Progenitor cell of endocrine pancreas (in vitro differentiated cells): ENCODE results near the gene FASLG. TPM values are rescaled to one million over a fixed set of nuclear protein-coding genes. Genes with fewer than 3 reads are reported as not detected.
"Not testable (repeated sequence)": the region's sequence is repeated elsewhere in the genome, so short reads cannot be mapped to it uniquely, and the experiment has no call there.

ENCODE experiments used
- DNase-seq: peaks from one replicate; pipeline ENCODE4 v3.0.0; 2021; ENCODE audit warnings: low spot score; ENCODE audit not compliant: unreplicated experiment
- H3K27ac Mint-ChIP-seq: 2 replicates; pipeline ENCODE4 v1.8.0; 2021; ENCODE audit warnings: mild to moderate bottlenecking, moderate library complexity, mixed read lengths
- H3K27me3 Mint-ChIP-seq: 2 replicates; pipeline ENCODE4 v1.8.0; 2021; ENCODE audit warnings: mixed read lengths
- H3K36me3 Mint-ChIP-seq: 2 replicates; pipeline ENCODE4 v1.8.0; 2022; ENCODE audit warnings: mixed read lengths; ENCODE audit not compliant: insufficient read depth
- H3K4me1 Mint-ChIP-seq: 2 replicates; pipeline ENCODE4 v1.8.0; 2021; ENCODE audit warnings: low read depth, mixed read lengths
- H3K4me3 Mint-ChIP-seq: 2 replicates; pipeline ENCODE4 v1.8.0; 2021; ENCODE audit warnings: low read depth, mild to moderate bottlenecking, moderate library complexity, mixed read lengths
- H3K9me3 Mint-ChIP-seq: 2 replicates; pipeline ENCODE4 v1.8.0; 2021; ENCODE audit warnings: low read depth, mixed read lengths
- total RNA-seq: library from RNA; stranded (reverse); gene quantifications from 2 replicates; pipeline ENCODE4 v1.2.1, GENCODE V29; 2021
- TF ChIP-seq, protein P1 (sequence below): fragments of 200-600 bp; sonication (generic); IDR thresholded peaks from one replicate; pipeline ENCODE4 v1.5.0; 2021; ENCODE audit warnings: antibody characterized with exemption, mild to moderate bottlenecking; ENCODE audit not compliant: unreplicated experiment

FASLG gene
- total RNA-seq, 1 donor from 2014 or later: not detected

DNA sequence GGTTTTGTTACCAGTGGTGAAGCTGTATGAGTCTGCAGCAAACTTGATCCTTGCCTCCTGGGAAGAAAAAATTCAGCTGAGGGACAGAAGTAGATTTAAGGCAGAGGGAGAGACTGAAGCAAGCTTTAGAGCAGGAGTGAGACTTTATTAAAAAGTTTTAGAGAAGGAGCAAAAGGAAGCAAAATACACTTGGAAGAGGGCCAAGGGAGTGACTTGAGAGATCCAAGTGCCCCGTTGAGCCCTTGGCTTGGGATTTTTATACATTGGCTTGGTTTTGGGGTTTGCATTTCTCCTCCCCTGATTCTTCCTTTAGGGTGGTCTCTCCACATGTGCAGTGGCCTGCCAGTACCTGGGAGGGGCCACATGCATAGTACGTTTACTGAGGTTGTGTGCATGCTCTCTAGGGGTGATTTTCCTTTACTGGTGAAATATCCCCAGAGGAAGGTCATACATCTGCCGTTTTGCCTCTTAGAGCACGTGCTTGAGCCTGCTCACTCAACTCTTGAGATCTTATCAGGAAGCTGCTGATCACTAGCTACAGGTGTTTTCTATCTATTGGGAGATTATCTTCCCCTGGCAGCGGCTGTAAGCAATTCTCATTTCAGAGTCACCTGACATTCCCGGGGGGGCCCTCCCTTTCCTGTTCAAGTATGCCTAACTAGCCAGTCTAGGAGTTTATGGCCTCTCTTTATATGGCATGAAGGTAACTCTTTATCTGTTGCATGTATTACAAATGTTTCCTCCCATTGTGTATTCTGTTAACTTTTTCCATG, 20.3 kb downstream of the FASLG start:
- Mint-ChIP-seq H3K27ac (no peak overlapping the region), H3K4me3 (no peak overlapping the region), H3K36me3 (no peaks in the 10 kb centered on the region), H3K9me3 (peaks cover 4% of the 10 kb centered on the region), H3K27me3 (no peaks in the 10 kb centered on the region), H3K4me1 (peaks cover 12% of the 10 kb centered on the region)
- DNase-seq: no peak
- TF ChIP-seq, protein P1, sequence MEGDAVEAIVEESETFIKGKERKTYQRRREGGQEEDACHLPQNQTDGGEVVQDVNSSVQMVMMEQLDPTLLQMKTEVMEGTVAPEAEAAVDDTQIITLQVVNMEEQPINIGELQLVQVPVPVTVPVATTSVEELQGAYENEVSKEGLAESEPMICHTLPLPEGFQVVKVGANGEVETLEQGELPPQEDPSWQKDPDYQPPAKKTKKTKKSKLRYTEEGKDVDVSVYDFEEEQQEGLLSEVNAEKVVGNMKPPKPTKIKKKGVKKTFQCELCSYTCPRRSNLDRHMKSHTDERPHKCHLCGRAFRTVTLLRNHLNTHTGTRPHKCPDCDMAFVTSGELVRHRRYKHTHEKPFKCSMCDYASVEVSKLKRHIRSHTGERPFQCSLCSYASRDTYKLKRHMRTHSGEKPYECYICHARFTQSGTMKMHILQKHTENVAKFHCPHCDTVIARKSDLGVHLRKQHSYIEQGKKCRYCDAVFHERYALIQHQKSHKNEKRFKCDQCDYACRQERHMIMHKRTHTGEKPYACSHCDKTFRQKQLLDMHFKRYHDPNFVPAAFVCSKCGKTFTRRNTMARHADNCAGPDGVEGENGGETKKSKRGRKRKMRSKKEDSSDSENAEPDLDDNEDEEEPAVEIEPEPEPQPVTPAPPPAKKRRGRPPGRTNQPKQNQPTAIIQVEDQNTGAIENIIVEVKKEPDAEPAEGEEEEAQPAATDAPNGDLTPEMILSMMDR: no peak

DNA sequence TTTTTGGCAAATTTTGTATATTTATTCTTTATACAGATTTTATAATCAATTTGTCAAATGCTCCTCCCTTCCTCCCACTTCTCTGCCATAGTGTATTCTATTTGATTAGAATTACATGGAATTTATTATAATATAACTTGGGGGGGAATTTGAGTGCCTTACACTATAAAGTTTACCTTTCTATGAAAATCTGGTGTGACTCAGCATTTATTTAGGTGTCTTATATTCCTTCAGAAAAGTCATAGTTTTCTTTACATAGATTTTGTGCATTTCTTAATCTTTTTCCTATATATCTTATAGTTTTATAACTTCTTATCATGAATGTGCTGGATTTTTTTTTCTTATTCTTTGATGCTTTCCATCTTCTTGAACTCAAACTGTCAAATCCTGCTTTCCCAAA, 21.3 kb downstream of the FASLG start:
- Mint-ChIP-seq H3K36me3 (no peaks in the 10 kb centered on the region), H3K9me3 (peaks cover 8% of the 10 kb centered on the region), H3K27me3 (no peaks in the 10 kb centered on the region), H3K27ac (no peak overlapping the region), H3K4me3 (no peak overlapping the region), H3K4me1 (peaks cover 12% of the 10 kb centered on the region)
- TF ChIP-seq, protein P1: no peak
- DNase-seq: no peak

DNA sequence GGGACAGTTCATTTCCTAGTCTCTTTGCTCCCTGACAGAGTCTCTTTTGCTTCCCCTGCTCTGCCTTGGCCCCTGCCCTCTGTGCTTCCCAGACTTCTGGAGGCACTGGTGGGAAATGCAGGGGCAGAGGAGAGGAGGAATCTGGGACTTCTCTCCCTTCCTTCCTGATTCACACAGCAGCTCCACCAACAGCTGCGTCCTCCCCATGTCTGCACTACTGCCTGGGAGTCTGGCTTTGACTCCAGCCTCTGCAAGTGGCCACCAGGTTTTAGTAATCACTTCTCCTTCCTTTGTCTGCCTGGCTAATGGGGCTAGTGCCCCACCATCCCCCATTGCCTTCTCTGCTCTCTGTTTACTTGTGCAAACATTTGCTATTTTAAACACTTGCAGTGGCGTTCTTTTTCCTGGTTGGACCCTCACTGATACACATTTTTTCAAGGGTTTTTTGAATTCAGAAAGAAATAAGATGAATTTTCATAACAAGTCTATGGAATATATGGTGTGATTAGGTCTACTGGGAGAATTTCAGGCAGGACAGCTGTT, 21.9 kb downstream of the FASLG start:
- no peak for DNase-seq
- Mint-ChIP-seq H3K27ac (peak overlapping the region; percentile 30), H3K4me1 (peaks cover 12% of the 10 kb centered on the region), H3K27me3 (no peaks in the 10 kb centered on the region), H3K9me3 (peaks cover 8% of the 10 kb centered on the region), H3K36me3 (no peaks in the 10 kb centered on the region), H3K4me3 (no peak overlapping the region)
- TF ChIP-seq, protein P1: no peak

DNA sequence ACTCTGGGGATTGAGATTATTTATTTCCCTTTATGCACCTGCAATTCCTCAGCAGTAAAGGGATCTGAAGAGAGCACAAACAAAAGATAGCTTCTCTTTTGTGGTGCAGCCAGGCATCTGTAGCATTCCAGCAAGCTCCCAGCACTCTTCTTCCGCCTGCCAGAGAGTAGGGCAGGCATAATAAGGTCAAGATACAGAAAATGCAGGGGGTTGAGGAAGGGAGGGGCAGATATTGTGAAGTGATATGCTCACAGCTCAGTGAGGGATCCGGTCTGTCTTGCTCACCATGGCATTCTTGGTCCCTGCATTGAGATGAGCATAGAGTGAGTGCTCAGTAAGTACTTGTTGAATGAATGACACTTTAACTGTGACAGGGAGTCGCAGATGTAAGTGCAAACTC, 23.9 kb downstream of the FASLG start:
- H3K36me3 Mint-ChIP-seq: no peaks in the 10 kb centered on the region
- TF ChIP-seq, protein P1: no peak
- H3K27me3 Mint-ChIP-seq: no peaks in the 10 kb centered on the region
- H3K9me3 Mint-ChIP-seq: peaks cover 8% of the 10 kb centered on the region
- DNase-seq: no peak
- no peak overlapping the region for H3K4me3 Mint-ChIP-seq
- no peak overlapping the region for H3K27ac Mint-ChIP-seq
- H3K4me1 Mint-ChIP-seq: peaks cover 12% of the 10 kb centered on the region

DNA sequence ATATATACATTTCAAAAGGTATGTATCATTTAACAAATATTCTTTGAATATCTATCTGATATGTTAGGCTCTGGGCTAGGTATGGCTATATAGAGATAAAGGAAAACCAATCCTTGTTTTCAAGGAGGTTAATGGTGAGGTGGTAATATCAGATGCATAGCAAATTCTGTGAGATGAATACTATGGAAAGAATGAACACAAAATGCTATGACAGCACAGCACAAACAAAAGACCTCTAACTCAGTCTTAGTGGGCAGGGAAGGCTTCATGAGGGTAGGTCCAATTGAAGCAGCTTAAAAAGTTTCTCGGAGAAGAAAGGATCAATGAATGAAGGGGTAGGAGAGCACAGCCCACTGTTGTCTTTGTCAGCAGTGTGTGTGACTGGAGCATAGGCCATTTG, 27.2 kb downstream of the FASLG start:
- no peak overlapping the region for H3K27ac Mint-ChIP-seq
- no peaks in the 10 kb centered on the region for H3K27me3 Mint-ChIP-seq
- TF ChIP-seq, protein P1: no peak
- no peak overlapping the region for H3K4me3 Mint-ChIP-seq
- DNase-seq: no peak
- peaks cover 1% of the 10 kb centered on the region for H3K4me1 Mint-ChIP-seq
- H3K9me3 Mint-ChIP-seq: peaks cover 4% of the 10 kb centered on the region
- H3K36me3 Mint-ChIP-seq: no peaks in the 10 kb centered on the region

DNA sequence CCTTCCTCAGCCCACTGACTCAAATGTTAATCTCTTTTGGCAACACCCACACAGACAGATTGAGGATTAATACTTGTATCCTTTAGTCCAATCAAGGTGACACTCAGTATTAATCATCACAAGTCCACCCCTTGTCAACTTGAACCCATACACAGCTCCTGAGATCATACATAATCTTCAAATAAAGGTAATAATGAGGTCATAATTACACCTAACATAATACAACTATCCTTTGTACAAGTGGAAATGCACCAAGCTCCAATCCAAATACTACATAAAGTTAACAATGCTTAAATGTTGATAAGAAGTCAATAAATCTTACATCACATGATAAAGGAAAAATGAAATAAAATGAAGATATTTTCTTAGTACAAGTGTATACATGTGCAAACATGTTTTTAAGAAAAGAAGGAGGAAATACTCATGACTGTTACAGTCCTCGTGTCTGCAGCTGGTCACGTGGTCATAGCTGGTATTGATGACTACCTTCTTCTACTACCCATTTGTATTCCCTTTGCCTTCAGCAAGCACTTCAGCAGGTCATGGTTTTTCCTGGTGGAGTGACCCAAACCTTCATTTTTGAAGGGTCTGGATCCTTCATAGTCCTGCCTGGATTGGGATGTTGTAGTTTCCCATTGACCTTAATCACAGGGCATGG, 29.7 kb downstream of the FASLG start:
- not testable (repeated sequence) for DNase-seq, H3K4me3 Mint-ChIP-seq, H3K4me1 Mint-ChIP-seq, H3K36me3 Mint-ChIP-seq, H3K9me3 Mint-ChIP-seq, H3K27me3 Mint-ChIP-seq, H3K27ac Mint-ChIP-seq

DNA sequence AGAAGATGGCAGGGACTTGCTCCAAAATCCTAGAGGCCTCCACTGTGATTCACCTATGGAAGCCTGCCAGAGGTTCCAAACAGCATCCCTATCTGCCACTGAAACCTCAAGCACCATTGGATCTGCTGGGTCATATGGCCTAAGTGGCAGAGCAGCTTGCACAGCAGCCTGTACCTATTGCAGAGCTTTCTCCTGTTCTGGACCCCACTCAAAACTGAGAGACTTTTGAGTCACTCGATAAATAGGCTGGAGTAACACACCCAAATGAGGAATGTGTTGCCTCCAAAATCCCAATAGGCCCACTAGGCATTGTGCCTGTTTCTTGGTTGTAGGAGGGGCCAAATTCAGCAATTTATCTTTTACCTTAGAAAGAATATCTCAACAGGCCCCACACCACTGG, 32.0 kb downstream of the FASLG start:
- H3K9me3 Mint-ChIP-seq, H3K4me3 Mint-ChIP-seq, H3K27me3 Mint-ChIP-seq, H3K4me1 Mint-ChIP-seq, H3K36me3 Mint-ChIP-seq, DNase-seq, H3K27ac Mint-ChIP-seq: not testable (repeated sequence)
